GM21529 (cell line): ENCODE measurements around the gene DUSP2.
"Not testable (repeated sequence)": the region's sequence is repeated elsewhere in the genome, so short reads cannot be mapped to it uniquely, and the experiment has no call there.

Source experiments
- ATAC-seq: cut with Tn5 transposase; IDR thresholded peaks from one replicate; pipeline ENCODE4 v1.9.1; 2021; ENCODE audit not compliant: unreplicated experiment

Gene DUSP2

DNA sequence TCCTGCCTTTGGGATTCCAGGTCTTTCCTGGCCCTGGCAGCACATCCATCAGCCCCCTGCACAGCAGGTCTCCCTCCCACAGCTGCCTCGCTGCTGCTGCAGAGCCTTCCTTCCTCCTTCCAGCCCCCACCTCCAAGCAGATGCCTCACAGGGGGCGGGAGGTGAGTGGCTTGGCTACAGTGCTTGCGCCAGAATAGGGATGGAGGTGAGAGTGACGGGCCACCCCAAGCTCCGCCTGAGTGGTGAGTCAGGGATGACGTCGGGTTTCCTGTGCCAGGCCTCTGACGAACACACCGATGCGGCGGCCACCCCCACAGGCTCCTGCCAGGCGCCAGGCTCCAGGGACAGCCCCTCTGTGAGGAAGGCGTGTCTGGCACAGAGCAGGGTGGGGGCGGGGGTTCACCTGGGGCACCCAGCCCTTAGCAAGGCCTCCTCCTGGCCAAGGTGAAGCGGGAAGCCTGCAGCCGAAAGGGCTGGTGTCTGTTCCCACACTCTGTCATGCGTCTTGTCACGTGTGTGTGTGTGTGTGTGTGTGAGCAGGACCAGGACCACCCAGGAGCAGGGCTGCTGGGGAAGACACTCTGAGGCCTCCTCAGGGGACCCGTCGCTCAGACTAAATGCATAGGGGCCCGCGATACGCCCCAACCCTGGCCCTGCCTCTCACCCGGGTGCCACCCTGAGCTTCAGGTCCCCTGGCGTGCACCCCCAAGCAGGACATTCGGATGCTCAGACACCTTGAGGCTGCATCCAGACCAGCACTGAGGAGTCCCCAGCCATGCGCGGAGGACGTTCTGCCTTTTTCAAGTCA is 3.4 kb upstream of the DUSP2 start:
- peak; percentile 46 for ATAC-seq

DNA sequence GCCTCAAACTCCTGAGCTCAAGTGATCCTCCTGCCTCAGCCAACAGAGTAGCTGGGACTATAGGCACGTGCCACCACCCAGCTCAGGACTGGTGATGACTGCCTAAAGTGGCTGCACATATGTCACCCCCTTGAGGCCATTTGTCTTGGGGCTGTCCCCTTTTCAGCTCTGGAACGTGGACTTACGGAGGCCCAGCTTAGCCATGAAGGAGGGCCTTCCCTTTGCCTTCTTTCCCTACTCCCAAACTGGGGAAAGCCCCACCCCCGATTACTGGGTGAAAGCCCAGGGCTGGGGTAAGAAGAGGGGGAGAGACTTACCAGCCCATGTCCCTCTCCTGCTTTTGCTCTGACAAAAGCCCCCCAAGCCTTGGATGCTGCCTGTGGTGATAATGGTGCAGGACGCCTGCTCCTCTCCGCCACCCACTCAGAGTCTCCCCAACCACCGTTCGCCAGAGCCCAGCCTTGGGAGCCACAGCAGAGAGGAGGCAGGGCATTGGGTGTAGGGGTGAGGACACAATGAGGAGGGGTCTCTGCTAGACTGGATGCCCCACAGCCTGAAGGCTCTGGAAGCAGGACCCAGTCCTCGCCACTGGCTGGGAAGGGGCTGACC is 2.5 kb upstream of the DUSP2 start:
- no peak for ATAC-seq

GRCh38 chr2:96146881-96147592 is 1.8 kb upstream of the DUSP2 start:
- ATAC-seq: no peak

- ATAC-seq: peak; percentile 31
Measured at GRCh38 chr2:96146153-96146880, 1.1 kb upstream of the DUSP2 start.

DNA sequence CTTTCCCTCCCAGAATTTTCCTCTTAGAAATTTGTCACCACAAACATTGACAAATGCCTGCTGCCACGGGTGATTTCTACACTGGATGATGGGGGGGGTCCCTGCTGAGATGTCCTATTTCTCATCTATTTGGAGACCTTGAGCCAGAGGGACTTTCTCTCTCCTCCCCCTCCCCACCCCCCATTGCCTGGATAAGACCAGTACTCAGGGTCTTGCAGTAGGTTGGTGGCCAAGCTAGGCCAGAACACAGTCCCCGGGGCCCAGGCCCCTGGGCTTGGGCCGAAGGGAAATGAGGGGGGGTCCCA is 560 bp upstream of the DUSP2 start:
- no peak for ATAC-seq

DNA sequence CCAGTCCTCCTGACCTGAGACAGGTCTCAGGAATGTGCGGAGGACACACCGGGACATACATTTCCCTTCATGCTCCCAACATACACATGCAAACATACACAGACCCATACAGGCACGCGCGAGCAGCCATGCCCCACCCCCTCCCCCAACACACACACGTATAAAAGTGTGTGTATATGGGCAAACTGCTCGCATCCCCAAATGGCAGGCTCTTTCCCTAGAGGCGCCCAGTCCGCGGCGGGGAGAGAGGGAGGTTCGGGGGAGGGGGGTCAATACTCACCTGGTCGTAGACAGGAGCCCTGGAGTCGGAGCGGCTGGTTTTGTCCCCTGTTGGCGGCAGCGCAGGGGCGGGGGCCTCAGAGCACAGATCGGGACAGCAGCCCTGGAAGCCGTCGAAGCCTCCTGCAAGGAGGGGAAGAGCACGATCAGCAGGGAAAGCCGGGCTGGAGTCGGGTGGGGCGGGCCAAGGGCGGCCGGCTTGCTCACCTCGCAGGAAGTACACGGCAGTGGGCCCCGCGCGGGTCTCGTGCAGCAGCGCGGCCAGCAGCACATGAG is 682 bp downstream of the DUSP2 start:
- no peak for ATAC-seq

GRCh38 chr2:96143848-96144480 is 1.3 kb downstream of the DUSP2 start:
- ATAC-seq: no peak

DNA sequence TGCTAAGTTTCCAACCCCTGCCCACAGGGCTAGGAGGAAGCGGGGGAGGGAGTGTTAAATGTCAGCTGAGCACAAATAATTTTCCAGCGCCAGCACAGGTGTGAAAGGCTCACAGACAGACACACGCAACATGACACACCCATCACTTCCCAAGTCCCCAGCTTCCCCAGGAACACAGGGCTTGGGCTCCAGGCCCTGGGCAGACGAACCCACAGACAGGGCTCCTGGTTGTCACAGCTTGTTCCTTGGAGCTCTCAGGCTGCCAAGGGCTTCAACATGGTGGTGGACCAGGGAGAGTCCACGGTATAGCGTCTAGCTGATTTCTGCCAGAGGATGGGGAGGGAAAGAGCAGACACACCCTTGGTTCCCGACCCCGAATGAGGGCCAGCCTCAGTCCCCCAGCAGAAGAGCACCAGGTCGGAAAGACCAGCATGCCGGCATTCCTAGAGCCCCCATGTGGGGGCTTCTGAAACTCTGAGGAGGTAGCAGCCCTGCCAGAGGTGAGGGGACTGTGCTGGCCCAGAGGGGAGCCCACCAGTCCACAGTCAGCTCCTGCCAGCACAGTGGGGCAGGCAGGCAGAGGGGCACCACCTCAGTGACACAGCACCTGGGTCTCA is 1.9 kb downstream of the DUSP2 start:
- ATAC-seq: no peak

- no peak for ATAC-seq
Measured at GRCh38 chr2:96142217-96143113, 2.8 kb downstream of the DUSP2 start.

- not testable (repeated sequence) for ATAC-seq
Measured at GRCh38 chr2:96141624-96141967, 3.6 kb downstream of the DUSP2 start.

GRCh38 chr2:96140941-96141623 is 4.2 kb downstream of the DUSP2 start:
- no peak for ATAC-seq

GRCh38 chr2:96139181-96139758 is 6.0 kb downstream of the DUSP2 start:
- ATAC-seq: no peak

- ATAC-seq: peak; percentile 36
Measured at GRCh38 chr2:96138179-96139145, 6.8 kb downstream of the DUSP2 start, which contains the start of gene ASTL. ASTL (minus strand) TSS chr2:96138502; CDS start chr2:96138436, 66 bp downstream.

DNA sequence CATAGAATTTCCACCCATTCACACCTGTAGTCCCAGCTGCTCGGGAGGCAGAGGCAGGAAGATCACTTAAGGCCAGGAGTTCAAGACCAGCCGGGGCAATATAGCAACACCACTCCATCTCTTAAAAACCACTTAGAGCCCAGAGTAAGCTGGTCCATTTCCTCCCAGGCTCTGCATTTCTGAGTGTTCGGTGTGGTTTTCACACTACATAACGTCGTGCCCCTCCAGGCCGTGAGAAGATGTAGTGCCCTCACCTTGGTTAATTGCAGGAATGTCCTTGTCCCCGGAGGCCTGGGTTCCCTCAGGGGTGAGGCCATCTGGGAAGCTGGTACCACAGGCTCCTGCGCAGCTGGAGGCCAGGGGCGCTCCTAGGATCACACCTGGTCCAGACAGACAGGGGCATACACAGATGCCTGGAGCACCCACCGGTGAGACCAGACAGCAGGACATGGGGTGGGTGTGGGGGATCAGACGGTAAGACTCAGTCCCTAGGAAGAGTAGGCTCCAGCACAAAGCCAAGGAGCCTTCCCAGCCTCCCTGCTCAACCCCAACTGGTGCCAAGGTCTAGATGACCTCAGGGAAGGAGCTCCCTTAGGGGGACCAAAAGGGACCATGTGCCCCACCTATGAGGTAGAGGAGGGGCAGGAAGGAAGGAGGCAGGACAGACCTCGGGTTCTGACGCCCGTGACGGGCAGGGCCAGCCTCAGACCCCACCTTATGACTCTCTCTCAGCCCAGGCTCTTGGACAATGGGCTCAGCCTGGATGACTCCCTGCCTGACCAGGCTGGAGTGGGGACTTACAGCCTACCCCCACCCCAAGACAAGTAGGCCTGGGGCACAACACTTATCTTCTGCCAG is 7.7 kb downstream of the DUSP2 start:
- no peak for ATAC-seq

DNA sequence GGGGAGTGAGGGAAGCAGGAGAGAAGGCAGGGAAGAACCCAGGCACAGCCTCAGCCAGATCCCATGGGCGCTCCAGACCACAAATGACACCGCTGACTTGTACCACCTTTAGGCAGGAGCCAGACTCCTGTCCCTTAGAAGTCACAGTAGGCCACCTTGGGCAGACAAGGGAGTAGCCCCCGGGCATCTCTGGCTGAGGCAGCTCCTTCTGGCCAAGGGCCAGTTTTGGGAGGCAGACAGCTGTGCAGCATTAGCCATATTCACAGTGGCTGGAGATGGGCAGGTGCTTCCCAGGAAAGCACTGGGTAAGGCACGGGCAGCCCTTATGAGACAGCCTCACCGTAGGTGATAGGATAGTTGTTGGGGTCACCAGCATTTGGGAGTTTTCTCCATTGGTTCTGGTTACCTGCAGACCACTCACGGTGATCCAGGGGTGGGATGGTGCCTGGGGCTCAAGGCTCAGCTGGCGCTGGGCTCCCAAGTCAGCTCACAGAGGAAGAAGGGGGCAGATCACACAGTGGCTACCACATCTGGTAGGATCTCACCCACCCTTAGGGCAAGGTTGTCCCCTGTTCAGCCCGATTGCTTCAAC is 9.0 kb downstream of the DUSP2 start:
- no peak for ATAC-seq

DNA sequence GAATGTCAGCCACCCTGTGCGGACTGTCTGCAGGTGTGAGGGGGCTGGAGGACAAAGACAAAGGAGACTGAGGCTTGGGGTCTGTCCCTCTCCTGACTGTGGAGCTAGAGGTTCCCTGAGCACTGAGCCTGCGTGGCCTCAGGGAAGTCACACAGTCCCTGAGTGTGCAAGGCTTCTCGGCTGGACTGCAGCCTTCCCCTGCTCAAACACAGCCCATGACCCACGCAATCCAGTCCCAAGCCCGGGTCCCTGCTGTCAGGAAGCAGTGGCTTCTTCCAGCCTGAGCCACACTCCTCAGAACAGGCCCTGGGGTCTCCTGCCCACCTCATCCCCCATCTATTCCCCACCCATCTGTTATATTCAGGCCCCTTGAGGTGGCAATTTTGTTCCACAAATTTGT is 9.6 kb downstream of the DUSP2 start:
- ATAC-seq: no peak
